ENCODE results near the gene USP16.
"Not testable (repeated sequence)": the region's sequence is repeated elsewhere in the genome, so short reads cannot be mapped to it uniquely, and the experiment has no call there.

USP16 gene

GRCh38 chr21:29024474-29025327 is at the start of gene USP16:
Gene USP16, plus strand, starts transcription at chr21:29024668. Its CDS starts 3,246 bp downstream, at chr21:29027914.
- DNase-seq = peak; percentile 99

GRCh38 chr21:28975397-28975796 is 49.1 kb upstream of the USP16 start:
- no peak for DNase-seq

DNA sequence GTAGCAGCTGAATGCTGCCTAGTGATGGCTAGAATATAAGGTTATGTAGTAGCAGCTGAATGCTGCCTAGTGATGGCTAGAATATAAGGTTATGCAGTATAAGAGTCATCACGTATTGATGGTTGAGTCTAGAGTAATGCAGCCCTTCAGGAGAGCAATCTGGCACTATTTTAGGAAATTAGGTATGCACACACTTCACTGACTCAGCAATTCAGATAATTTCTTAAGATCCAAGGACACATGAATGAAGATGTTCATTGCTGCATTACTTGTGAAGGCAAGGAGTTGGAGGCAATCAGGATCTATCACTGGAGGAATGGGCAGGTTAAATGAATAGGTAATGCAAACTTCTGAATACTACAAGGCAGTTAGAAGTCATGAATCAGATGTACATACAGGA is 45.4 kb upstream of the USP16 start:
- no peak for DNase-seq

DNA sequence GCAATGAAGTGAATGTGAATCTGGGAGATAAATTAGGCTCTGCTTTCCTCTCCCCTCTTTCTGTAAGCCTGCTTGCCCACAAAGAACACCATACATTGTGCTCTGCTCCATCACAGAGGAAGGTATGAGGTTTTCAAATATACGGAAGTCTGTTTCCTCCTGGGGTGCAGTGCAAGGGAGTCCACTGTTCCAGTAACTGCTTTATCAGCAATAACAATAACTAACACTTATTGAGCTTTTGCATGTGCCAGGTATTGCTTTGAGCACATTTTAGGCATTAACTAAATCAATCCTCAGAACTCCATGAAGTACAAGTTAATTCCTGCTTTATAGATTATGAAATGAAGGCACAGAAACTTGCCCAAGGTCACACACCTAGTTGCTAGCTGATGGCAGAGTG is 41.8 kb upstream of the USP16 start:
- DNase-seq = no peak

GRCh38 chr21:28986677-28987076 is 37.8 kb upstream of the USP16 start:
- DNase-seq = no peak

GRCh38 chr21:28988146-28988545 is 36.3 kb upstream of the USP16 start:
- DNase-seq = not testable (repeated sequence)

DNA sequence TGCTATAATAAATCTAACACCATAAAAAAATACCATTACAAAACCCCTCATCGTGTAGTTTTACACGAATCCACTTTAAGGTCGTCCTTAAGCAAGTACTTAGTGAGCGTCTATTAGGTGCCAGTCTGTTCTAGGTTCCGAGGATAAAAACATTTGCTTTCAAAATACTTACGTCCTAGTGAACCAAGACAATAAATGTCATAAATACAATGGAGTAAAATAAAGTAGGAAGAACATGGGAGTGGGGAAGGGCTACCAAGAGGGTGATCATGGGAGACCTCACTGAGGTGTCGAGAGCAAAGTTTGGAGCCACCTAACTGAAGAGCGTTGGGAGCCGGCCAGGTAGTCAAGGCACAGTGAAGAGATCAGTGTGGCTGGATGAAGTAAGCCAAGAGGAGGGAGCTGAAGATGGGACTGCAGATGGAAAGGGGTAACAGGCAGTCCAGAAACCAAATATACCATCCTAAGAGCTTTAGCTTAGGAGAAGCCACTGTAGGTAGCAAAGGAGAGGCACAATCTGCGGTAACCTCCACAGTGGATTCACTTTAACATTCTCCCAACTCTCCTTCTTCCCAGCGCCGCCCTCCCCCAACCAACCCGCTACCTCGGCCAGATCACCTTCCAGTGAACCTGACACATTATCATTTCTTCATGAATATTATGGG is 32.5 kb upstream of the USP16 start:
- DNase-seq = no peak

DNA sequence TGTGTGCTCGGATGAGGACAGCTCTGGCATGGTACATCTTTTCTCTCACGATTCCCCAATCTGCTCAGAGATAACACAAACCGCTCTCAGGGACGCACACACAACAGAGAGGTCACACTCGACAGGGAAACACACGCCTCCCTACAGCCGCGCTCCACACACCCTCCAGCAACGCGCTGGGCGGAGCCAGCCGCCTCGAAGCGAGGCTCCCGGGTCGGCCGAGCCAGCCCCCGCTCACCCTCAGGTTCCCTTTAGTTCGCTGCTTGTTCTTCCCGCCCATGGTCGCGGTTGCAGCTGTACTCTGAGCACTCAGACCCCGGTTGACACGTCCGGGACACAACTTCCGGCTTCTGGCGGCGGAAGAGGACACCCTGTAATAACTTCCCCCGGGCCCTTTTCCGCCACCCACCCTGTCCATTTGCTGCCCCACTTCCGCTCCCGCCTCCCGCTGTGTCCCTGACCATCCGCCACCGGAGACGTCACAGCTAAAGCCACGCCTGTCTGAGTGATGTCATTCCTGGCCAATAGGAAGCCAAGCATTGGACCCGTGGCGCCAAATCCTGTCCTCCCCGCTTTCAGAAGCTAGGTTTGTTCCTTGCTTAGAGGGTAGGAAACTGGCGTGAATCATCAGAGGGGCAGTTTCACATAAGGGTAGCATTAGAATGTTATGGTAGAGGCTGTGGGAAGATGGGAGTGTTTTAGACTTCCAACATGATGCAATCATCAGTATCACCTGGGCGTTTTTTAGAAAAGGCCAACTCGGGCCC is 31.8 kb upstream of the USP16 start, which contains the start of gene LTN1:
LTN1 (minus strand) TSS at position 352 of the 767 bp plus-strand sequence; CDS start at position 280, 72 bp downstream.
- DNase-seq = peak; percentile 100

DNA sequence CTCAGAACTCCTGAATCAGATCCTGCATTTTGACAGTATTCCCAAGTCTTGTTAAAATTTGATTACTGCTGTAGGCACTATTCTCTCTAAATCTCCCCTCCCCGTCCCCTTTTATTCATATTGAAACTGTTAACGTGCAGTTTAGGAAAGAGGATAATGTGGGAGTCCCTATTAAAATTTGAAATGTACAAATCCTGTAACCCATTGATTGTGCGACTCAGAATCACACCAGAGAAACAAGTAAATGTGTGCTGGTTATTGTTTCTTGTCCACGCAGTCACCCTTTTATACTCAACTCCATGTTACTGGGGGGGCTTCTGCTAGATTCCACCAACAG is 31.2 kb upstream of the USP16 start:
- DNase-seq = no peak

- DNase-seq = peak; percentile 98
Observed at GRCh38 chr21:29002442-29003144, 21.9 kb upstream of the USP16 start.

DNA sequence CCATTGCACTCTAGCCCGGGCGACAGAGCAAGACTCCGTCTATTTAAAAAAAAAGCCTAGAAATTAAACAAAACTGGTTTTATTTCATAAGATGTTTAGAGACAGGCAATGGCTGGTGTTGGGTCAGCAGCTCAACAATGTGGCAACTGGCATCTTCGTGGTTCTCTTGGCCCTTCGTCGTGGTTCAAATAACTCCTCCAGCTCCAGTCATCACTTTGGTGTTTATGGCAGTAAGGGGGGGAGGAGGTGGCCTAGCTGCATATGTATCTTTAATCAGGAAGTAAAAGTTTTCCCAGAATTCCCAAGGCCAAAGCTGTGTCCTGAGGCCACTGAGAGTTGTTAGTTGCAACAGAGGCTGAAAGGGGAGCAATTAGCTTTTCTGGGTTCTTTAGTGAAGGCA is 18.8 kb upstream of the USP16 start:
- DNase-seq = no peak

GRCh38 chr21:29007135-29007534 is 17.3 kb upstream of the USP16 start:
- DNase-seq = no peak

DNA sequence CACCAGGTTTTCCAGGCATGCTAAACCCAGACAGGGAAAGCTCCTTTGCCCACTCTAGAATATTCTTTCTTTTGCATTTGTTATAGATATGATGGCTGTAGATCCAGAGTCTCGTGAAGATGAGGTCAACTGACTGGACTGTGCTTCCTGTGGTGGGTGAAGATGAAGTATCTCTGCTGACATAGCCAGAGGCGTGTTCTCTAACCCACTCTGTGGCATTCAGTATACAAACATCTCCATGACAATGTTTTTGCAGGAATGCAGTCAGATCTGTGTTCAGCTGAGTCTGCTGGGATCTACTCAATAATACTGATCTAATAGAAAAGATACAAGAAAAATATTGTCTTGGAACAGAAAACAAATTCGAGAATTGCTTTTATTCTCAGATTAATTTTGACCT is 16.7 kb upstream of the USP16 start:
- no peak for DNase-seq

GRCh38 chr21:29008367-29008766 is 16.1 kb upstream of the USP16 start:
- DNase-seq = no peak

DNA sequence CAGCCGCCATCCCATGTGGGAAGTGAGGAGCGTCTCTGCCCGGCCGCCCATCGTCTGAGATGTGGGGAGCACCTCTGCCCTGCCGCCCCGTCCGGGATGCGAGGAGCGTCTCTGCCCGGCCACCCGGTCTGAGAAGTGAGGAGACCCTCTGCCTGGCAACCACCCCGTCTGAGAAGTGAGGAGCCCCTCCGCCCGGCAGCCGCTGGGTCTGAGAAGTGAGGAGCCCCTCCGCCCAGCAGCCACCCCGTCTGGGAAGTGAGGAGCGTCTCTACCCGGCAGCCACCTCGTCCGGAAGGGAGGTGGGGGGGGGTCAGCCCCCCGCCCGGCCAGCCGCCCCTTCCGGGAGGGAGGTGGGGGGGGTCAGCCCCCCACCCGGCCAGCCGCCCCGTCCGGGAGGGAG is 13.2 kb upstream of the USP16 start:
- DNase-seq = not testable (repeated sequence)

DNA sequence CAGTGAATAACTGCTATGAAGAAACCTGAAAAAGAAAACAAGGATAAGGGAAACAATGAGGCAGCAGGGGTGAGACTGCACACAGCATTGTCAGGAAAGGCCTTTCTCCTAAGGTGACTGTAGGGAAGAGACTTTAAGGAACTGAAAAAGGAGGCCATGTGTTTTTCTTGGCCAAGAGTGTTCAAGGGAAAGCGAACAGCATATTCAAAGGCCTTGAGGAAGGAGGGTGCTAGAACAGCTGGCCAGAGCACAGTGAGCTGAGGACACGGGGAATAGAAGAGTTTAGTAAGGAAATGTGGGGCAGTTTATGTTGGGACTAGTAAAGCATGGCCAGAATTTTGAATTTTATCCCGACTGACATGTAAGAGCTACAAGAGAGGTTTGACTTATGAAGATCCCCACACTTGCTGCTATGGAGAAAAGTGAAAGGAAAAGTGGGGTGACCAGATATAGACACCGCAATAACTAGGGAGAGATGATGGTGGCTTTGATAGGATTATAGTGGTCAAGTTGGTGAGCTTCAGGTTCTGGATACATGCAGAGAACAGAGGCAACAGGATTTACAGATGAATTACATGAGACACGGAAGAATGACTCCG is 6.7 kb upstream of the USP16 start:
- DNase-seq = no peak

DNA sequence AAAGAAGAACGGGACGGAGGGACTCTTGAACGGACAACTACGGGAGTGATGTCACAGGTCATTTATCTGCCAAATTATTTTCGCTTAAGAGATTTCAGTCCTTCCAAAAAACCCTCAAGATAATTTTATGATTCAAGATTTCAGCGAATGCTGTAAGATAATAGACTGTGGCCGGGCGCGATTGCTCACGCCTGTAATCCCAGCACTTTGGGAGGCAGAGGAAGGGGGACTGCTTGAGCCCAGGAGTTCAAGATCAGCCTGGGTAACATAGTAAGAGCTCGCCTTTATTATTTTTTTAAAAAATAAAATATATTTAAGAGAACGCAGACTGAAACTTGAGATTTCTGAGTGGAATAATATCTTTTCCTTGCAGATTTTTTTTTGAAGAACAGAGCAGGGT is 5.9 kb upstream of the USP16 start:
- no peak for DNase-seq

GRCh38 chr21:29022166-29022565 is 2.3 kb upstream of the USP16 start:
- no peak for DNase-seq

- no peak for DNase-seq
Observed at GRCh38 chr21:29025328-29025713, 853 bp downstream of the USP16 start.

- no peak for DNase-seq
Observed at GRCh38 chr21:29029524-29029923, 5.1 kb downstream of the USP16 start.

GRCh38 chr21:29030909-29031308 is 6.4 kb downstream of the USP16 start:
- no peak for DNase-seq

GRCh38 chr21:29033301-29033700 is 8.8 kb downstream of the USP16 start:
- DNase-seq = no peak

- no peak for DNase-seq
Observed at GRCh38 chr21:29033871-29034270, 9.4 kb downstream of the USP16 start.

Data from NCI-H1694 (cell line).